IMR-90 (cell line): Measurements from ENCODE around the gene TOP2A. TPM values are rescaled to one million over a fixed set of nuclear protein-coding genes. Genes with fewer than 3 reads are reported as not detected.

Experiments used
- ATAC-seq: fragments of 200-7000 bp; cut with Tn5 transposase; 2 replicates; pipeline ENCODE4 v1.9.1; 2020; ENCODE audit warnings: low read depth, mild to moderate bottlenecking, moderate library complexity
- BruUV-seq: library from RNA; stranded (reverse); fragments of 400-500 nt; replicated peaks from 2 replicates; lab custom pipeline; 2021; lab: Mats Ljungman, UMichigan
- CTCF ChIA-PET: fragments of 300-600 bp; formaldehyde crosslinking; extraction: SDS; loops from one replicate; lab custom pipeline; 2021; ENCODE audit warnings: antibody characterized with exemption; lab: Yijun Ruan, JAX
- POLR2A ChIA-PET: fragments of 300-600 bp; sonication (Branson Sonifier 250); formaldehyde crosslinking; loops from one replicate; lab custom pipeline; 2022; ENCODE audit warnings: antibody characterized with exemption; ENCODE audit not compliant: unreplicated experiment; lab: Charles Lee
- DNase-seq: peaks from one replicate; pipeline ENCODE4 v3.0.0; 2013
- H2AFZ ChIP-seq: replicated peaks from 2 replicates; pipeline ENCODE3; 2013; ENCODE audit warnings: low read length, mild to moderate bottlenecking; ENCODE audit not compliant: poor library complexity
- H2AK5ac ChIP-seq: 2 replicates; pipeline ENCODE4 v1.6.1; 2013; ENCODE audit warnings: low read depth, low read length, inconsistent platforms
- H2AK9ac ChIP-seq: replicated peaks from 2 replicates; pipeline ENCODE3; 2013; ENCODE audit warnings: mild to moderate bottlenecking, low read depth, low read length, moderate library complexity; ENCODE audit not compliant: poor library complexity
- H2BK120ac ChIP-seq: 2 replicates; pipeline ENCODE4 v1.6.1; 2013; ENCODE audit warnings: low read depth, low read length, inconsistent platforms
- H2BK15ac ChIP-seq: 3 replicates; pipeline ENCODE4 v1.6.1; 2013; ENCODE audit warnings: low read depth, low read length, inconsistent platforms
- H2BK20ac ChIP-seq: 2 replicates; pipeline ENCODE4 v1.6.1; 2013; ENCODE audit warnings: low read depth, mild to moderate bottlenecking, inconsistent platforms, low read length, moderate library complexity
- H2BK5ac ChIP-seq: 2 replicates; pipeline ENCODE4 v1.6.1; 2013; ENCODE audit warnings: mild to moderate bottlenecking, low read depth, low read length, inconsistent platforms; ENCODE audit not compliant: poor library complexity, severe bottlenecking
- H3K14ac ChIP-seq: replicated peaks from 2 replicates; pipeline ENCODE4 v1.6.1; 2013; ENCODE audit warnings: low read depth, low read length, inconsistent platforms
- H3K18ac ChIP-seq: 2 replicates; pipeline ENCODE4 v1.6.1; 2013; ENCODE audit warnings: low read depth, low read length, control low read depth
- H3K23ac ChIP-seq: 2 replicates; pipeline ENCODE4 v1.6.1; 2013; ENCODE audit warnings: low read depth, low read length, inconsistent platforms
- H3K27ac ChIP-seq: 2 replicates; pipeline ENCODE4 v1.5.1; 2013; ENCODE audit warnings: mild to moderate bottlenecking, control low read depth, low read length; ENCODE audit not compliant: insufficient read depth
- H3K27me3 ChIP-seq: 2 replicates; pipeline ENCODE4 v1.6.1; 2013; ENCODE audit warnings: low read length; ENCODE audit not compliant: control insufficient read depth, insufficient read depth
- H3K36me3 ChIP-seq: 2 replicates; pipeline ENCODE4 v1.6.1; 2013; ENCODE audit warnings: low read length, mixed read lengths; ENCODE audit not compliant: control insufficient read depth, insufficient read depth
- H3K4ac ChIP-seq: 2 replicates; pipeline ENCODE4 v1.6.1; 2013; ENCODE audit warnings: low read depth, low read length, inconsistent platforms
- H3K4me1 ChIP-seq: 2 replicates; pipeline ENCODE4 v1.6.1; 2013; ENCODE audit warnings: low read length, mixed read lengths; ENCODE audit not compliant: control insufficient read depth, insufficient read depth
- H3K4me2 ChIP-seq: 2 replicates; pipeline ENCODE4 v1.6.1; 2013; ENCODE audit warnings: low read depth, mild to moderate bottlenecking, control low read depth, low read length, moderate library complexity
- H3K4me3 ChIP-seq: 2 replicates; pipeline ENCODE4 v1.5.1; 2013; ENCODE audit warnings: low read depth, mild to moderate bottlenecking, control low read depth, low read length, moderate library complexity; ENCODE audit not compliant: insufficient read depth
- H3K56ac ChIP-seq: 2 replicates; pipeline ENCODE4 v1.6.1; 2013; ENCODE audit warnings: low read length, inconsistent platforms; ENCODE audit not compliant: insufficient read depth; ENCODE audit errors: extremely low read depth
- H3K79me1 ChIP-seq, 2 experiments: 2 replicates each; pipeline ENCODE4 v1.6.1; 2013; ENCODE audit warnings: low read length in 2 of 2, inconsistent platforms in 1 of 2, low read depth in 1 of 2
- H3K9ac ChIP-seq: 2 replicates; pipeline ENCODE4 v1.6.1; 2013; ENCODE audit warnings: low read depth, low read length, control low read depth
- H3K9me1 ChIP-seq: 2 replicates; pipeline ENCODE4 v1.6.1; 2013; ENCODE audit warnings: low read length, inconsistent platforms; ENCODE audit not compliant: insufficient read depth
- H3K9me3 ChIP-seq: 2 replicates; pipeline ENCODE4 v1.6.1; 2013; ENCODE audit warnings: low read length; ENCODE audit not compliant: control insufficient read depth, insufficient read depth
- H4K20me1 ChIP-seq: 2 replicates; pipeline ENCODE4 v1.6.1; 2013; ENCODE audit warnings: low read length, inconsistent platforms; ENCODE audit not compliant: insufficient read depth
- H4K5ac ChIP-seq: 2 replicates; pipeline ENCODE4 v1.6.1; 2013; ENCODE audit warnings: mild to moderate bottlenecking, low read depth, low read length, control low read depth
- H4K8ac ChIP-seq, 2 experiments: 2 replicates each; pipeline ENCODE4 v1.6.1; 2013; ENCODE audit warnings: low read depth in 2 of 2, low read length in 2 of 2, control low read depth in 1 of 2, inconsistent platforms in 1 of 2
- H4K91ac ChIP-seq: 2 replicates; pipeline ENCODE4 v1.6.1; 2013; ENCODE audit warnings: low read depth, low read length, inconsistent platforms; ENCODE audit not compliant: insufficient read depth
- BHLHE40 ChIP-seq: fragments of 150-350 bp; IDR thresholded peaks from 2 replicates; pipeline ENCODE4 v1.6.1; 2016; ENCODE audit warnings: mild to moderate bottlenecking, low read depth, low read length
- CEBPB ChIP-seq: IDR thresholded peaks from 2 replicates; pipeline ENCODE4 v1.6.1; 2012; ENCODE audit warnings: low read depth, low read length, improper control_type of control experiment
- CHD1 ChIP-seq: IDR thresholded peaks from 2 replicates; pipeline ENCODE4 v1.6.1; 2012; ENCODE audit warnings: low read depth, low read length, improper control_type of control experiment
- CTCF ChIP-seq: conservative IDR thresholded peaks from 2 replicates; pipeline ENCODE4 v1.5.1; 2012; ENCODE audit warnings: mild to moderate bottlenecking, low read depth, low read length, improper control_type of control experiment
- ELK1 ChIP-seq: fragments of 150-350 bp; IDR thresholded peaks from 2 replicates; pipeline ENCODE4 v1.6.1; 2016; ENCODE audit warnings: low read depth, mild to moderate bottlenecking, low read length, moderate library complexity, borderline replicate concordance
- FOS ChIP-seq: fragments of 150-350 bp; IDR thresholded peaks from 2 replicates; pipeline ENCODE4 v1.6.1; 2016; ENCODE audit warnings: low read depth, low read length
- MAFK ChIP-seq: IDR thresholded peaks from 2 replicates; pipeline ENCODE4 v1.6.1; 2012; ENCODE audit warnings: low read depth, low read length, improper control_type of control experiment
- MXI1 ChIP-seq: IDR thresholded peaks from 2 replicates; pipeline ENCODE4 v1.6.1; 2012; ENCODE audit warnings: low read depth, mild to moderate bottlenecking, low read length, moderate library complexity, borderline replicate concordance
- NFE2L2 ChIP-seq: fragments of 150-350 bp; IDR thresholded peaks from 2 replicates; pipeline ENCODE4 v1.6.1; 2016; ENCODE audit warnings: low read depth, mild to moderate bottlenecking, low read length
- POLR2A ChIP-seq: IDR thresholded peaks from 2 replicates; pipeline ENCODE4 v1.6.1; 2012; ENCODE audit warnings: mild to moderate bottlenecking, low read depth, low read length
- RAD21 ChIP-seq: IDR thresholded peaks from 2 replicates; pipeline ENCODE4 v1.6.1; 2012; ENCODE audit warnings: low read length, improper control_type of control experiment
- RCOR1 ChIP-seq: IDR thresholded peaks from 2 replicates; pipeline ENCODE4 v1.6.1; 2012; ENCODE audit warnings: mild to moderate bottlenecking, low read length, improper control_type of control experiment; ENCODE audit not compliant: insufficient replicate concordance
- RFX5 ChIP-seq: IDR thresholded peaks from 2 replicates; pipeline ENCODE4 v1.8.0; 2012; ENCODE audit warnings: low read depth, mild to moderate bottlenecking, low read length, moderate library complexity
- SMC3 ChIP-seq: fragments of 150-350 bp; IDR thresholded peaks from 2 replicates; pipeline ENCODE4 v1.6.1; 2016; ENCODE audit warnings: low read depth, mild to moderate bottlenecking, antibody characterized with exemption, low read length, moderate library complexity
- WGBS, 2 experiments: methylation state at CpG; one replicate each; pipeline versions ENCODE4 v1.1.5 to v1.1.7; 2013; ENCODE audit warnings: missing lambda C conversion rate in 2 of 2; ENCODE audit not compliant: insufficient read length in 1 of 2; ENCODE audit errors: extremely low coverage in 2 of 2; 5-methylcytosine and 5-hydroxymethylcytosine counted together
- dilution Hi-C: fragments of 300-500 bp; cut with HindIII; formaldehyde crosslinking; loops from one replicate; pipeline ENCODE4 v1.14.3; 2018; ENCODE audit warnings: low sequenced_read_pairs; ENCODE audit not compliant: unreplicated experiment
- in situ Hi-C: fragments of 300-500 bp; cut with MboI; formaldehyde crosslinking; loops from 3 replicates; pipeline ENCODE4 v1.14.3; 2019; ENCODE audit warnings: low sequenced_read_pairs, inconsistent platforms, mixed read lengths
- intact Hi-C: fragments of 100-400 bp; cut with micrococcal nuclease; formaldehyde crosslinking; loops from 2 replicates; pipeline ENCODE4 v1.10.0; 2022
- polyA plus RNA-seq, 3 experiments: library from polyadenylated mRNA; depleted of rRNA; stranded (reverse); fragments of >200 nt; gene quantifications; 2 replicates each; pipeline ENCODE4 v1.2.3, GENCODE V29; 2012; ENCODE audit warnings: low replicate concordance in 1 of 3
- total RNA-seq: library from RNA; depleted of rRNA; stranded (reverse); fragments of >200 nt; gene quantifications from 2 replicates; pipeline ENCODE4 v1.2.3, GENCODE V29; 2012
- TF ChIP-seq, protein P1 (sequence below): fragments of 150-350 bp; IDR thresholded peaks from 2 replicates; pipeline ENCODE4 v1.6.1; 2017; ENCODE audit warnings: mild to moderate bottlenecking, antibody characterized with exemption, low read length, low read depth

Gene TOP2A
- total and polyA plus RNA-seq, 2 of the 4 experiments (the other 2 are of a cell fraction), result 43.4 to 68.5 TPM

DNA sequence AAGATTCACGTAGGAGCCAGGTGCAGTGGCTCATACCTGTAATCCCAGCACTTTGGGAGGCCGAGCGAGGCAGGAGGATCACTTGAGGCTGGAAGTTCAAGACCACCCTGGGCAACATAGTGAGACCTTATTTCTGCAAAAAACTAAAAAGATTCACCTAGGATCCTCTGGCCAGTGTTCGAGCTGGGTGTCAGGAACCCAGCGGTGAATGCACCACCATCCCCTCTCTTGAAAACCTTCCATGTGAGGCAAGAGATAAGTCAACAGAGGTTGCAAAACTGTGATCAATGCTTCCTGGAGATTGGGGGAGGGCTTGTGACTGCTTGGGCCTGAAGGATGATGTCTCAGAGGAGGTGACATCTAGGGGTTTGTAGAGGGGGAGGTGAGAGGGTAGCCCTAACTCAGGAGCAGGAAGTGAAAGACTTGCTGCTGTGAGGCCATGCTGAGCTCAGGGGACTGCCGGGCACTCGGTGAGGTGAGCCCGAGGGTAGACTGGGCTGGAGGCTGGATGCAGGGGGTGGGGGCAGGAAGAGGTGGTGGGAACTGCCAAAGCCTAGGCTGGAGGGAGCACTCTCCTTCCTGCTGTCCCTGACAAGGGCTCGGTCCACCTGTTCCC lies 64.8 kb downstream of the TOP2A start:
- Histone ChIP-seq H2AK9ac (no peak overlapping the region), H4K5ac (no peak overlapping the region), H3K4ac (no peak overlapping the region), H3K4me1 (peaks cover 20% of the 10 kb centered on the region; the same call in 1 of the 2 replicates), H2BK120ac (no peak overlapping the region), H2BK5ac (no peak overlapping the region), H3K36me3 (peaks cover 63% of the 10 kb centered on the region), H4K91ac (no peak overlapping the region), H3K9me3 (no peaks in the 10 kb centered on the region), H3K27me3 (no peaks in the 10 kb centered on the region), H3K9ac (no peak overlapping the region), H2AFZ (peak overlapping the region; percentile 33), H3K9me1 (no peaks in the 10 kb centered on the region), H3K4me2 (no peak overlapping the region), H4K8ac (no peak overlapping the region), H3K23ac (no peak overlapping the region), H2BK15ac (no peak overlapping the region), H4K20me1 (peaks cover 49% of the 10 kb centered on the region), H3K79me1 (peaks cover 24 to 64% of the 10 kb centered on the region in 2 experiments), H3K4me3 (no peak overlapping the region), H3K56ac (no peak overlapping the region), H3K14ac (no peak overlapping the region), H3K18ac (no peak overlapping the region), H2BK20ac (no peak overlapping the region), H3K27ac (no peak overlapping the region), H2AK5ac (no peak overlapping the region)
- intact Hi-C loops, result no loop called here
- in situ Hi-C loops, result loop anchor here (5.0 to 25.0 kb wide), 4 partner anchors 51 to 1309 kb away; partner anchors contain the start of genes KRT27, KRT28 and WIPF2
- ATAC-seq (no peak), DNase-seq (no peak)
- no TSS peak for BruUV-seq
- CTCF ChIA-PET, result interaction anchor here (1.4 kb wide), 1 partner anchor 50 kb away, joined by 4 read pairs; no protein-coding TSS in a partner anchor
- dilution Hi-C loops, result no loop called here
- POLR2A ChIA-PET, result interaction anchor here (0.6 kb wide), 1 partner anchor 46 kb away, joined by 3 read pairs; no protein-coding TSS in a partner anchor
- 80% methylated on average over 2 of the region's 9 CpGs; no CpG with 5 or more reads in 1 of the 2 experiments for WGBS, 2 experiments
- no peak for TF ChIP-seq MAFK
- no peak for TF ChIP-seq CHD1
- TF ChIP-seq BHLHE40, result no peak
- no peak for TF ChIP-seq RFX5
- no peak for TF ChIP-seq CTCF
- no peak for TF ChIP-seq SMC3
- no peak for TF ChIP-seq FOS
- TF ChIP-seq ELK1, result no peak
- TF ChIP-seq RCOR1, result no peak
- no peak for TF ChIP-seq NFE2L2
- TF ChIP-seq, protein P1, sequence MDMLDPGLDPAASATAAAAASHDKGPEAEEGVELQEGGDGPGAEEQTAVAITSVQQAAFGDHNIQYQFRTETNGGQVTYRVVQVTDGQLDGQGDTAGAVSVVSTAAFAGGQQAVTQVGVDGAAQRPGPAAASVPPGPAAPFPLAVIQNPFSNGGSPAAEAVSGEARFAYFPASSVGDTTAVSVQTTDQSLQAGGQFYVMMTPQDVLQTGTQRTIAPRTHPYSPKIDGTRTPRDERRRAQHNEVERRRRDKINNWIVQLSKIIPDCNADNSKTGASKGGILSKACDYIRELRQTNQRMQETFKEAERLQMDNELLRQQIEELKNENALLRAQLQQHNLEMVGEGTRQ, result no peak
- no peak for TF ChIP-seq RAD21
- TF ChIP-seq POLR2A, result no peak
- no peak for TF ChIP-seq MXI1
- TF ChIP-seq CEBPB, result no peak
